Stimulated activated CD4-positive, alpha-beta T cell treated with anti-CD3 and anti-CD28 coated beads, Interleukin-2, amount 100 ng/mL, for 24 hours (primary cell): ENCODE measurements around the gene PRICKLE2.

ENCODE experiments used
- DNase-seq, 2 donors: peaks; one replicate each; pipeline ENCODE4 v3.0.0-alpha.2; 2020

The PRICKLE2 gene

DNA sequence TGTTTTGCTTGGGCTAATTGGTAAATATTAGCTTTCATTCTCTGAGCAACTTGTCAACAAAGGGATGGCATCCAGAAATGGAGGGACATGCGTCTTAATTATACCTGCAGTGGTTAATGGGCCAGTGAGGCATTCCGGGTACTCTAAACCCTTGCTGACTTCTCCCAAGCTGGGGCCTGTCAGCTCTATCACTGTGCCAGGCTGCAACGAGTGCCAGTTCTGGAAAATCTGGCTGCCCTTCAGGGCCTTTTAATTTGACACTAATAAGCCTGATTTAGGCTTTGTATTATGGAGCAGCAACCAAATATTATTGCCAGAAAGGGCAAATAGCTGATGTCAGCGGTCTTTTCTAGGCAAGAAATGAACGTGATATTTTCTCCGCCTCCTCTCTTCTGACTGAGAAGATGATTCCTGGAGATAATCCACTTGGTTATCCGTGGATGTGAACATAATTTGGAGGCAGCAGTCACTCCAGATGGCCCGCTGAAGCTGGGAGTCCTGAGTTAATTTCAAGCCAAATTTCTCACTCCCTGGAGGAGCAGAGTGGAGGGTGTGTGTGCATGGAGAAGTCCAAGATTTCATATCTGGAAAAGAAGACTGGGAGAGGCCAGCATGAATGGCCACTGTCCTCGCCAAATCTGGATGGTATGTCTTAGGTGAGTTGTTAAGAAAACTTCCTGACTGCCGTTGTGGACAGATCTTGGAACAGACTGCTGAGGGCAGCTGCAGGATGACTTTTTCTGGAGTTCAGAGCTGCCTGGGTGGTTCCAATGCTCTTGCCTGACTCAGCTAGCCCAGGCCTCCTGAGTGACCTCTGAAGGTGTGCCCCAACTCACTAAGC, 157.5 kb downstream of the PRICKLE2 start:
- DNase-seq, result no peak

- no peak for DNase-seq
Measured at GRCh38 chr3:64064804-64065203, 160.5 kb downstream of the PRICKLE2 start.

- DNase-seq, result no peak
Measured at GRCh38 chr3:64063983-64064438, 161.3 kb downstream of the PRICKLE2 start.

DNA sequence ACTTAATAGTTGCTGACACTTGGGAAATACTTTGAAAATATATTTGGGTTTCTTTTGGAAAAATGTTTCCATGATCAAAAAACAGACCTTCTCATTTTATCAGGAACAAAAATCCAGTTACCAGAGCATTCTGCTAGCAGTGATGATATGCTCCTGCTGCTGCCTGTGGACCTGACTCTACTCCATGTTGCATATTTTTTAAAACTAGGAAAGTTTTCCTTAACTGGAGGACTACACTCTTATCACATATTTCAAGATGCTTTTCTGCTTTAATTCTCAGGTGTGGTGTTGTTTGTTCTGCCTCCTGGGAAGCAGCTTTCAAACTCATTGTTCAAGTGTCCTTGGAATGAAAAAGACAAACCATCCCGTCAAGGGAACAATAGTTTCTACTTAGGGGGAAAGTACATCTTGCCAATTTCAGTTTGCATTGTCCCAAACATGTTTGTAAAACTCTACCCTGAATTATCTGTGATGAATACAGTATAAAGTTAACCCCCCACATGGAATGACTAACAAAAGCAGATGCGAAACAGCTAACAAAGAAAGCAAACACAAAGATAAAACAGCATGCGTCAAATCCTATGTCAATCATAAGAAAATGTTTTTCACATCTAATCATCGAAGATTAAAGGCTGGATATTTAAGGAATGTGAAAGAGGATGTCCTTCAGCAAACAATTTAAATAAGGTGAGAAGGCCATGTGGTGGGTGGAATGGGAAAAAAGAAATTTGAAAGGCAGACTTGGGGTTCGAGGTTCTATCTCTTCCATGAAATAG, 161.9 kb downstream of the PRICKLE2 start:
- no peak for DNase-seq

GRCh38 chr3:64061628-64062027, 163.6 kb downstream of the PRICKLE2 start:
- DNase-seq, result no peak

- no peak for DNase-seq
Measured at GRCh38 chr3:64059484-64060175, 165.6 kb downstream of the PRICKLE2 start.

GRCh38 chr3:64058566-64058965, 166.7 kb downstream of the PRICKLE2 start:
- DNase-seq, result no peak

- DNase-seq, result no peak
Measured at GRCh38 chr3:64057231-64057630, 168.0 kb downstream of the PRICKLE2 start.

- DNase-seq, result no peak
Measured at GRCh38 chr3:64056606-64057180, 168.6 kb downstream of the PRICKLE2 start.

- no peak for DNase-seq
Measured at GRCh38 chr3:64055076-64055475, 170.2 kb downstream of the PRICKLE2 start.

DNA sequence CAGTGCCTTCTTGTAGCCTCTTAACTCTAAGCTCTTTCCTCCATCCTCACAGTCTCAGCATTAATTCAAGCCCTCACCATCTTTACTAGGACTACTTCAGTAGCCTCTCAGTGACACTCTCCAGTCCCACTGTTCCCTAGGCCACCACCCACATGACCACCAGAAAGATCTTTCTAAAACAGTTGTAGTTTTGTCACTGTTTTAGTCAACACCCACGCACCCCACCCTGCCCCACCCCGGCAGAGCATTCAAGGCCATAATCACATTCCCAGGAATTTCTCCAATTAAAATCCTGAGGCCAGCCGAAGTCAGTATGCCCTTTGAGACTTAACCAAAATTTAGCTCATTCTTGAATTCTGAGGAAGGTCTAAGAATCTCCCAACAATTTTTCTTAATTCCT, 170.8 kb downstream of the PRICKLE2 start:
- no peak for DNase-seq

DNA sequence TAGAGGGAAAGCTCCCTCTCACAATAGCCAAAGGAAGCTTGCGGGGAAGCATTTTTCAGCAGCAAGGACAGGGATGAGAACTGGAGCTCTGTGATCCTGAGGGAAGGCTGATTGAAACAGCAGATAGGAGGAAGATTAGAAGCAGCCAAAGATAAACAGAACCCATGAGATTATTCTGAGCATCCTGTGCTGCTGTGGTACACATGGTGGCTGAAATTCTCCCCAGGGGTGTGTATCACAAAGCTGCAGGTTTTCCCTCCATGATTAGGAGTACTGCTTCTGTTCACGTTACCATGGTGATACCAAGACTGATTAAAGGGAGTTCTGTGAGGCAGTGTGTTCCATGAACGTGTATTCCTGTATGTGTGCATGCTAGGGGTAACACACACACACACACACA, 171.7 kb downstream of the PRICKLE2 start:
- DNase-seq, result no peak

DNA sequence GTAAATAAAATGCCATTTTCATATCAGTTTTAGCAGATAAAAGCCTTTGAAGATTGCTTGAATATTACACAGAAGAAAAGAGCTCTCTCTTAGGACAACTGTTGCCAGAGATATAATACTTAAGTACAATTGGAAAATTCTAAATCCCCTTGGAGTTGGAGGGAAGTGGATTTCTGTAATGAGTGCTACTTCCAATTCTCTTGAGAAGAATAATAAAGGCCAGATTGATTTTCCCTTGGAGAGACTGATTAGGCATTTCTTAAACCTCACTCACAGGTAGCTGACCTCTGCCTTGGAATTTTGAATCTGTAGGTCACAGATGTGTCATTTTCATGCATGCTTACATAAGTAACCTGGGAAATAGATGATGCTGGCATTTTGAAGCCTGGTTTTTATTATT, 172.1 kb downstream of the PRICKLE2 start:
- DNase-seq, result no peak

DNA sequence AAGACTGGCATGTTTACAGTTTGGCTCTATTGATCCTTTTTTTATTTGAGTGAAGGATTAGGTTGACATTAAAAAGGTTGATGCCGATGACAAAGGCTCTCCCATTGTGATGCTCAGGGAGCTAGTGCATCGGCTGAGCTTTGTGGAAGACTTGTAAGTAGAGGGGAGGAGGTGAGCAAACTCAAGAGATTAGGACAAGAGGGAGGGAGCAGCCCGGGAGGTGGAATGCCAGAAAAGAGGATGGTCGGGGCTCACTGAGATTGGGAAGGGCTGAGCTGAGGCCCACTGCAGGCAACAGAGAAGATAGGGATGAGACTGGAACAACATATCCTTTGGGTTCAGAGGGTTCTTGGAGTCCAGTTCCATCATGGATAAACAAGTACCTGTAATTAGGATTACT, 175.4 kb downstream of the PRICKLE2 start:
- no peak for DNase-seq

GRCh38 chr3:64049136-64049535, 176.1 kb downstream of the PRICKLE2 start:
- DNase-seq, result no peak

- no peak for DNase-seq
Measured at GRCh38 chr3:64048631-64049061, 176.6 kb downstream of the PRICKLE2 start.

DNA sequence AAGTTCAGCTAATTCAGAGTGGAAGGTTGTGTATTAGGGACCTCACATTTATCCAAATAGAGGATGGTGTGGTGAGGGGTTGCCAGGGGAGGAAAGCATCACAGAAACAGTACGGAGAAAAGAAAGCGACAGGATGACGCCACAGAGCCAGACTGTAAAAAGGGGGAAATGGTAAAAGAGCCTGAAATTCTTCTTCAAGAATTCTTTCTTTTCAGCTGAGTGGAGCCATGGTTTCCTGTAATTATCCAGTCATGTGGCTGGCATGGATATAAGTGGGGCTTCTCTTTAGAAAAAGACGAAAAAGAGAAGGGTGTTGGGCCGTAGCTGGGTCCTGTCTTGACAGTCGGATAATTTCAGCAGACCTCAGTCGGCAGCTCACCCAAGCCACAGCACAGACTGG, 177.5 kb downstream of the PRICKLE2 start:
- no peak for DNase-seq

- no peak for DNase-seq
Measured at GRCh38 chr3:64046996-64047594, 178.2 kb downstream of the PRICKLE2 start.

DNA sequence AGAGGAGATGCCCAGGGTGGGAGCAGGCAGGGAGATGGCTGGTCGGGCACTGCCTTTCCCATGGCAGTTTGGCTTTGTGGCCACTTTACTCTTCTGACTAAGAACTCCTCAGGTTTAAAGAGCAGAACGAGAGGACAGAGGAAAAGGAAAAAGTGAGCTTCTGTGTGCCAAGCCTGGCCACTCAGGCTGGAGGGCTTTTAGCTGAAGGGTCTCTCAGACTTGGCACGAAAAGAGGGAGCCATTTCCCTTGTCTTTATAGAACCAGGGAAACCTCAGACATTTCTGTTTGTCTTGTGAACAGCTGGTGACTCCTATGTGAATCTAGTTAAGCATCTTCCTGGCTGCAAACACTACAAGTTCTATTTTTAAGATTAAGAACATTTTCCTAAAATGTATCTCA, 178.7 kb downstream of the PRICKLE2 start:
- DNase-seq, result no peak

GRCh38 chr3:64042952-64043351, 182.3 kb downstream of the PRICKLE2 start:
- no peak for DNase-seq
